Measurements from ENCODE around the gene TCF3. TPM values are rescaled to one million over a fixed set of nuclear protein-coding genes. Genes with fewer than 3 reads are reported as not detected.

The TCF3 gene
- total RNA-seq, 8 experiments from 2014 or later, result 25.2 to 106 (median 44.9) TPM

DNA sequence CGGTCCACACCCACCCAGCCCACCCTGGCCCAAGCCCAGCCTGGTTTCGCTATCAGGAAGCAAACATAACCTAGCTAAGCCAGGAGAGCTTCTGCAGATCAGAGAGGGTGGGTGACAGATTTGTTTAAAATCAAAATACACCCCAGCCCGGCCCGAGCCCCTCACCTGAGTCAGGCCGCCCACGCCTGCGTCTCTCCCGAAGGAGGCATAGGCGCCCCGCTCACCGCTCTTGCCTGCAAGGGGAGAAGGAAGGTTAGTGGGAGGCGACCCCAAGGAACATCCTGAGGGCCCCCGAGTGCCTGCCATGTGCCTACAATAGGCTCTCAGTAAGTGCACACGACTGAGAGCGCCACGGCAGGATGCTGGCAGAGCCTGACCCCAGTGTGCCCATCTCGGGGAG, 25.2 kb downstream of the TCF3 start:
- no peaks in the 10 kb centered on the region for H3K4me1 ChIP-seq (replicated peaks in 1 of 2)
- ATAC-seq (replicated peaks in 6 of 8), result no peak
- H3K27ac ChIP-seq, result no peak overlapping the region
- no peak overlapping the region for H3K4me3 ChIP-seq
- in situ Hi-C loops (cut with MboI; ENCODE audit: low pct_unique_long_range_greater_than_20kb in 2 of 9, low sequenced_read_pairs in 9 of 9, unreplicated experiment in 9 of 9), result no loop called here
- no CpG with 5 or more reads among the region's 17 CpGs for WGBS, 10 experiments

DNA sequence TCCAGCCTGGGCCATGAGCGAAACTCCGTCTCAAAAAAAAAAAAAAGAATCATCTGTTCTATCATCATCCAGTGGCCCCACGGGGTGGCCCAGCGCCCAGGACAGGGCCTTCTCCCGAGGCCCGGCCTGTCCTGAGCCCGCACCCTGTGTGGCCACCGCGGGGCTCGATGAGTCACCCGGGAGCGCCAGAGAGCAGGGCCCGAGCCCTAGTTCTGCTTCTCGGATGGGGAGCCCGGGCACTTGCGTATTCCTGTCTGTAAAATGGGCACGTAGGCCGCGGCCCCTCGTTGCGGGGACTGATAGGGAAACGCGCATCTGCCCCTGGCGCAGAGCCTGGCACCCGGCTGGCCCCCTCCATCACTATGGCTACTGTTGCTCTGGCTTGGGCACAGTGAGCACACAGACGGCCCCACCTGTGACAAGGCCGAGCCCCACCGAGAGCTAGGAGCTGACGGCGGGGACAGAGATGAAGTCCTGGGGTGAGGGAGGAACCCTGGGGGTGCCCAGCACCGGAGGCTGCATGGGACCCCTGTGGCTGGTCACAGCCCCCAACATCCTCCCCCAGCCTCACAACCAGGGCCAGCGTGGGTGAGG, 25.9 kb downstream of the TCF3 start:
- Histone ChIP-seq H3K27ac (no peak overlapping the region), H3K4me3 (no peak overlapping the region), H3K4me1 (replicated peaks in 1 of 2) (no peaks in the 10 kb centered on the region)
- WGBS, 10 experiments, result 94 to 98% (median 96%) methylated on average over 3 to 13 of the region's 32 CpGs; no CpG with 5 or more reads in 5 of the 10 experiments
- no peak for ATAC-seq (replicated peaks in 6 of 8)
- in situ Hi-C loops (cut with MboI; ENCODE audit: low pct_unique_long_range_greater_than_20kb in 2 of 9, low sequenced_read_pairs in 9 of 9, unreplicated experiment in 9 of 9), result no loop called here

DNA sequence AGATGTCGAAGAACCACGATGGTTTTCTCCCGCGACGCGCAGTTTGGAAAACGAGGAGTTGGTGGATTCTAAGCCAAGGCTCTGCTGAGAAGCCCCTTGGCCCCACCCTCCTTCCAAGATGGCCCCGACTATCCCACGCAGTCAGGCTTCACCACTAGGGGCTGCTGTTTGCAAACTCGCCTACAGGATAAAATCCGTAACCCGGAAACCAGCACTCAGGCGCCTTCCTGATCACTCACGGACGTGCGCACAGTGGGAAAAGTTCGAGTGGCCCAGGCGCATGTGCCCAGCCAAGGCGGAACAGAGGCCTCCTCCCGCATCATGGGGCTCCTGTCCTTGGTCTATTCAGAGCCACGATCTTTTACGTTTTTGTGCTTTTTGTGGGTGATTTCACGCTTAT, 28.0 kb downstream of the TCF3 start:
- Histone ChIP-seq H3K4me3 (no peak overlapping the region), H3K27ac (no peak overlapping the region), H3K4me1 (replicated peaks in 1 of 2) (no peaks in the 10 kb centered on the region)
- in situ Hi-C loops (cut with MboI; ENCODE audit: low pct_unique_long_range_greater_than_20kb in 2 of 9, low sequenced_read_pairs in 9 of 9, unreplicated experiment in 9 of 9), result no loop called here
- ATAC-seq (replicated peaks in 6 of 8), result peak in 4 of 8 experiments; percentile 28 to 73 (median 44)
- 79 to 100% (median 85%) methylated on average over 1 to 21 of the region's 23 CpGs; no CpG with 5 or more reads in 3 of the 10 experiments for WGBS, 10 experiments

DNA sequence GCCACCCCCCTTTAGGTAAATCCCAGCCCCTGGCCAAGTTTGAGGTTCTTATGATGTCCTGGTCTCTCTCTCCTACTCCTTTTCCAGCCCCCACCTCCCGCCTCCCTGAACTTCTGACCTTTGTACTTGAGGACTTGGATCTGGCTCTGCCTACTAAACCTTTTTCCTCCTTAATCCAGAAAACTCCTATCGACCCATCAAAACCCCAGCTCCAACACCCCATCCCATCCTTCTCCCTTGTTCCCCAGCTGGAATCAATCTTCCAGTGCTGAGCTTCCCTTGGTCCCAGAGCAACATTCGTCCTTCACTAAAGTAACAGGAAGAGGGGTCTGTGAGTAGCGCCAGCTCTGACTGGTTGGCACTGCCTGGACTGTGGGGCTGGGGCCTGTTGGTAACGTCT, 29.9 kb downstream of the TCF3 start:
- no peaks in the 10 kb centered on the region for H3K4me1 ChIP-seq (replicated peaks in 1 of 2)

DNA sequence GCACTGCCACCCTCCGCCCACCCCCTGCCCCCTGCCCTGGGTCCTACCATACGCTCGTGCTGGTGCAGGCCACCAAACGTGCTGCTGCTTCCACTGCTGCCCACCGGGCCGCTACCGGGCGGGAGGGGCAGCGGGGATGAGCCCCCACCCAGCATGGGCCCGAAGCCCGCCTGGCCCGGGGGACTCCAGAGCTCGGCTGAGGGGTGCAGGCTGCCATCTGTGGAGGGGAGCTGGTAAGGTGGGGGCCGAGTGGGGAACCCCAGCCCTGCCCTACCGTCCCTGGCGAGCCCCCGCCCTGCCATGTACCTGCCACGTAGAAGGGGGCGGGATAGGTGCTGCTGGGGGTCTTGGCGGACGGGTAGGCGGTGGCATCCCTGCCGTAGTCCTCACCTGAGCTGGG, 30.4 kb downstream of the TCF3 start:
- WGBS, 10 experiments, result no CpG with 5 or more reads among the region's 23 CpGs
- Histone ChIP-seq H3K4me1 (replicated peaks in 1 of 2) (no peaks in the 10 kb centered on the region), H3K27ac (no peak overlapping the region), H3K4me3 (no peak overlapping the region)
- peak in 1 of 8 experiments; percentile 9 for ATAC-seq (replicated peaks in 6 of 8)
- in situ Hi-C loops (cut with MboI; ENCODE audit: low pct_unique_long_range_greater_than_20kb in 2 of 9, low sequenced_read_pairs in 9 of 9, unreplicated experiment in 9 of 9), result no loop called here

More for the DNA sequence above, 29.9 kb downstream of the TCF3 start:
- in situ Hi-C loops (cut with MboI; ENCODE audit: low pct_unique_long_range_greater_than_20kb in 2 of 9, low sequenced_read_pairs in 9 of 9, unreplicated experiment in 9 of 9), result no loop called here
- WGBS, 10 experiments, result 29 to 100% (median 93%) methylated on average over 1 to 5 of the region's 5 CpGs; no CpG with 5 or more reads in 2 of the 10 experiments
- H3K4me3 ChIP-seq, result no peak overlapping the region
- ATAC-seq (replicated peaks in 6 of 8), result no peak
- no peak overlapping the region for H3K27ac ChIP-seq

DNA sequence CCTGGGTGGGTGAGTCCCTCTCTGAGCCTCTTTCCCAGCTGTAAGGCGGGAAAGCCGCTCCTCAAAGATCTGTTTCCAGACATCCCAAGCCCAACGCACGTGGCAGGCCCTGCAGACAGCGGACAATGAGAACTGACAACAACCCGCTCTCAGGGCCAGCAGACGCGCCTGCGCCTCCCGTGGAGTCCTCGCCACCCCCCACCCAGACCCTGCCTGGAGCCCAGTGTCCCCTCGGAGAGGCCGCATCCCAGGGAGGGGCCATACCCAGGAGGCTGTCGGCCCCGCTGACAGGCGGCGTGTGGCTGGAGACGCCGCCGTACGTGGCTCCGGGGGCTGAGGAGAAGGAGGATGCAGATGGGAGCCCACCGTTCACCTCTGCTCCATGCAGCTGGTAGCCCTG, 30.8 kb downstream of the TCF3 start:
- in situ Hi-C loops (cut with MboI; ENCODE audit: low pct_unique_long_range_greater_than_20kb in 2 of 9, low sequenced_read_pairs in 9 of 9, unreplicated experiment in 9 of 9), result no loop called here
- H3K27ac ChIP-seq, result no peak overlapping the region
- WGBS, 10 experiments, result no CpG with 5 or more reads among the region's 23 CpGs
- H3K4me3 ChIP-seq, result no peak overlapping the region
- peak in 1 of 8 experiments; percentile 13 for ATAC-seq (replicated peaks in 6 of 8)
- no peaks in the 10 kb centered on the region for H3K4me1 ChIP-seq (replicated peaks in 1 of 2)

DNA sequence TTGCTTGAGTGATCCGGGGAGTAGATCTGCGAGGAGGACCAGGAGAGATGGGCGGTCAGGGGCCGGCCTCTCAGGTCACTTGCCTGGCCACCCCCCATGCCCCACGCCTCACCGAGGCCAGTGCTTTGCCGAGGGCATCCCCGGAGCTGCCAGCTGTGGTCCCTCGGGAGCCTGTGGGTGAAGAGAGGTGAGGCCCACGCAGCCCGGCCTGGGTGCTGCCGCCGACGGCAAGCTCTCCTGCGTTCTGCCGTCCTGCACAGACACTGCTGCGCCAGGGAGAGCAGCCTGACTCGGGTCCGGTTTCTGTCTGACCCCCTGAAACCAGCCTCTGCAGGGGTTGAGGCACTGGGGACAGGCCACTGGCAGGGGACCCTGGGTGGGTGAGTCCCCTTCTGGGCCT, 31.4 kb downstream of the TCF3 start:
- Histone ChIP-seq H3K27ac (no peak overlapping the region), H3K4me3 (no peak overlapping the region), H3K4me1 (replicated peaks in 1 of 2) (no peaks in the 10 kb centered on the region)
- in situ Hi-C loops (cut with MboI; ENCODE audit: low pct_unique_long_range_greater_than_20kb in 2 of 9, low sequenced_read_pairs in 9 of 9, unreplicated experiment in 9 of 9), result no loop called here
- WGBS, 10 experiments, result 92% methylated on average over 5 of the region's 19 CpGs; no CpG with 5 or more reads in 9 of the 10 experiments
- no peak for ATAC-seq (replicated peaks in 6 of 8)

DNA sequence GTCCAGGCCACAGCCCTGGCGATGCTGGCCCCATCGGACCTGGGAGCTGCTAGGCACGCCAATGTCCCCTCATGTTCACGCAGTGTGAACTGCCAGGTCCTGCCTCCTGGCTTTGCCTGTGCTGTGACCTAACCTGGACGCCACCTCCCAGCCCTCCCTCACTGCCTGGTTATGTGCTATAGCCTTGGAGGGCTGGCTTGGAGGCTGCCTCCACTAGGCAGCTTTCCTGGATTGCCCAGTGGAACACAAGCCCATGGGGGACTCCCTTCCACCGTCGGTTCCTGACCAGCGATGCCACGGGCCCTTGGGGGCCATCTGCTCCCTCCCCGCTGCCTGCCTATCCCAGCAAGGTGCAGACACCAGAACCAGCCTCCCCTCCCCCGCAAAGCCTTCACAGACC, 31.9 kb downstream of the TCF3 start:
- no peak for ATAC-seq (replicated peaks in 6 of 8)
- 100% methylated on average over 2 of the region's 11 CpGs; no CpG with 5 or more reads in 9 of the 10 experiments for WGBS, 10 experiments
- no peaks in the 10 kb centered on the region for H3K4me1 ChIP-seq (replicated peaks in 1 of 2)
- no peak overlapping the region for H3K4me3 ChIP-seq
- H3K27ac ChIP-seq, result no peak overlapping the region
- in situ Hi-C loops (cut with MboI; ENCODE audit: low pct_unique_long_range_greater_than_20kb in 2 of 9, low sequenced_read_pairs in 9 of 9, unreplicated experiment in 9 of 9), result no loop called here

DNA sequence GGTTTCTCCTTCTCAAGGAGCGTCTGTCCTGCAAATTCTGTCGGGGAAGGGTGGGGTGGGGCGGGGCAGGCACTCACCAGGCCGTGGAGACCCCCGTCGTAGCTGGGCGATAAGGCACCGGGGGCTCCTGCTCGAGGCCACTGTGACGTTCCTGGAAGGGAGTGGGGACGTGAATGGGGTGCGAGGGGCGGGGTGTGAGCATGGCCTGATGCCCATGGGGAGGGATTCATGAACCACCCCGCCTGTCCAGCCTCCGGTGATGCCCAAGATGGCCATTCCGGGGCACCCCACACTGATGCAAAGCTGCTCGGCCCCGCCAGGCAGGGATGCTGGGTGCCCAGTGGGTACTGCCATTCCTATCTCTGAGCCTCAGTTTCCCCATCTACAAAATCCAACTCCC, 32.7 kb downstream of the TCF3 start:
- in situ Hi-C loops (cut with MboI; ENCODE audit: low pct_unique_long_range_greater_than_20kb in 2 of 9, low sequenced_read_pairs in 9 of 9, unreplicated experiment in 9 of 9), result no loop called here
- H3K27ac ChIP-seq, result no peak overlapping the region
- ATAC-seq (replicated peaks in 6 of 8), result no peak
- H3K4me1 ChIP-seq (replicated peaks in 1 of 2), result no peaks in the 10 kb centered on the region
- H3K4me3 ChIP-seq, result no peak overlapping the region
- WGBS, 10 experiments, result no CpG with 5 or more reads among the region's 18 CpGs

DNA sequence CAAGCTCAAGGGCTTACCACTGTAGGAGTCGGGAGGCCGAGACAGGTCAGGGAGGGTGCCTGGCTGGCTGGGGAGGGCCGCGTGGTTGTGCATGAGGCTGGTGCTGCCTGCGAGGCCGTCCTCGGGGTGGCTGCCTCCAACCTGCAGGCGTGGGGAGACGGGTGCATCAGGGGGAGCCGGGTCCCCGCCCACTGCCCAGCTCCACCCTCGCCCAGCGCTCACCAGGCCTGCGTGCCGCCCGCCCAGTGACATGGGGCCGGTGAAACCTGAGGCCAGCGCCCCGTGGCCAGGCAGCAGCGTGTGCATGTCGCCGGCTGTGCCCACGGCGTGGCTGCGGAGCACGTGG, 33.3 kb downstream of the TCF3 start:
- in situ Hi-C loops (cut with MboI; ENCODE audit: low pct_unique_long_range_greater_than_20kb in 2 of 9, low sequenced_read_pairs in 9 of 9, unreplicated experiment in 9 of 9), result no loop called here
- Histone ChIP-seq H3K27ac (no peak overlapping the region), H3K4me1 (replicated peaks in 1 of 2) (no peaks in the 10 kb centered on the region), H3K4me3 (no peak overlapping the region)
- ATAC-seq (replicated peaks in 6 of 8), result peak in 1 of 8 experiments; percentile 8
- WGBS, 10 experiments, result 80% methylated on average over 1 of the region's 26 CpGs; no CpG with 5 or more reads in 9 of the 10 experiments

DNA sequence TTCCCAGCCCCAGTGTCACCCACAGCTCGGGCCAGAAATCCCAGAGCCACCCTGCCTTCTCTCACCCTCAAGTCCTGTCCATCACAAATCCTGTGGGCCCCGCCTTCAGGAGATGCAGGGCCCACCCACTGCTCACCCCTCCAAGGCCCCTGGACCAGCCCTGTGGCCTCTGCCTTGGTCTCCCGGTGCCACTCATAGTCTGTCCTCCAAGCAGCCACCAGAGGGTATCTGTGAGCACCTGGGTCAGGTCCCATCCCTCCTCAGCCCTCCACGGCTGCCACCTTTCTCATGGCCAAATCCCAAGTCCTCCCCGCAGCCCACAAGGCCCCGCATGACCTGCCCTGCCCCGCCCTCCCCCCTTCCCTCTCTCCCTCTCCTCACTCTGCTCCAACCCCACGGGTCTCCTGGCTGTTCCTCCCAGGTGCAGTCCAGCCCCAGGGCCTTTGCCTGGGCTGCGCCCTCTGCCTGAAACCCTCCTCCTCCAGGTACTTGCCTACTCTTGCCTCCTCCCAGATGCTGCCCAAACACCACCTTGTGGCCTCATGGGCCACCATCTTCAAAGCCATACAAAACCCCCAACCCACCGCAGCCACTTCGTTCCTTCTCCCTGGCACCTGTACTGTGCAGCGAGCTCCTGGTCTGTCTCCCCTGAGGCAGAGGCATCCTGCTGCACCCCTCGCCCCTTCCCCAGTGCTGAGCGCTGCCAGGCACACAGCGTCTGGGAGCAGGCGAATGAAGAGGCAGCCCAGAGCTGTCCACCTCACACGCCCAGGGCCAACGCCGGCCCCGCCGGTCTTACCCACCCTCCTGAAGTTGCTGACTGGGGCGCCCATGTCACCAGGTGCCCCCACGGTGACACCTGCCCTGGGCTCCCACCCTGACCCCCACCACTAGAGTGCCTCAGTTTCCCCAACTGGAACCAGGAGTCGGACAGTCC, 34.0 kb downstream of the TCF3 start:
- peak; percentile 13 to 85 (median 36) for ATAC-seq (replicated peaks in 6 of 8)
- in situ Hi-C loops (cut with MboI; ENCODE audit: low pct_unique_long_range_greater_than_20kb in 2 of 9, low sequenced_read_pairs in 9 of 9, unreplicated experiment in 9 of 9), result no loop called here
- Histone ChIP-seq H3K4me1 (replicated peaks in 1 of 2) (no peaks in the 10 kb centered on the region), H3K27ac (no peak overlapping the region), H3K4me3 (no peak overlapping the region)
- no CpG with 5 or more reads among the region's 24 CpGs for WGBS, 10 experiments

DNA sequence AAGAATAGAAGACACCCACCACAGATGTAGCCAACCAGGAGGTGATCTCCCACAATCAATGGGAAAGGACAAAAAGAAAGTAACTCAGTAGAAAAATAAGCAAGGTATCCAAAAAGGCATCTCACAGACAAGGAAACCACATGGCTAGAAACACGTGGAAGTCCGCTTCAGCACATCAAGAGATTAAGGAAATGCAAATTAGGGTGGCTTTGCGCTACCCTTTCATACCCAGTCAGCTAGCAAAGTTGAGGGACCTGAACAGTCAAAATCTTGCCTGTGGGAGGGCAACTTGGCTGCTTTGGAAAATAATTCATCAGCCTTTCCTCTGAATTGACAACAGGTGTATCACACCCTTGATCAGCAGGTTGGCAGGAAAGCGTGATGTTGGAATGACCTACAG, 35.5 kb downstream of the TCF3 start:
- H3K4me3 ChIP-seq, result no peak overlapping the region
- 57 to 100% (median 75%) methylated on average over 2 to 4 of the region's 4 CpGs; no CpG with 5 or more reads in 2 of the 10 experiments for WGBS, 10 experiments
- H3K4me1 ChIP-seq (replicated peaks in 1 of 2), result no peaks in the 10 kb centered on the region
- ATAC-seq (replicated peaks in 6 of 8), result no peak
- in situ Hi-C loops (cut with MboI; ENCODE audit: low pct_unique_long_range_greater_than_20kb in 2 of 9, low sequenced_read_pairs in 9 of 9, unreplicated experiment in 9 of 9), result no loop called here
- no peak overlapping the region for H3K27ac ChIP-seq

DNA sequence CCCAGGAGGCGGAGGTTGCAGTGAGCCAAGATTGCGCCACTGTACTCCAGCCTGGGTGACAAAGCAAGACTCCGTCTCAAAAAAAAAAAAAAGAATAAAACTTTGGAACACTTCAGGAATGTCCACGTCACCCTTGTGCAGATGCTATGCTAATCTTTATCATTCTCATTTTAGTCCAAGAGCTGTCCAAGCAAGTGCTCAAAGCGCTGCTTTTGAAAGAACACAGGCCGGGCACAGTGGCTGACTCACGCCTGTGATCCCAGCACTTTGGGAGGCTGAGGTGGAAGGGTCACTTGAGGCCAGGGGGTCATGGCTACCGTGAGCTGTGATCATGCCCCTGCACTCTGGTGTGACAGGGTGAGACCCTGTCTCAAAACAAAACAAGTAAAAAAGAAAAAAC, 36.0 kb downstream of the TCF3 start:
- no peak overlapping the region for H3K27ac ChIP-seq
- H3K4me1 ChIP-seq (replicated peaks in 1 of 2), result no peaks in the 10 kb centered on the region
- in situ Hi-C loops (cut with MboI; ENCODE audit: low pct_unique_long_range_greater_than_20kb in 2 of 9, low sequenced_read_pairs in 9 of 9, unreplicated experiment in 9 of 9), result no loop called here
- WGBS, 10 experiments, result 45 to 100% (median 97%) methylated on average over 1 to 6 of the region's 8 CpGs; no CpG with 5 or more reads in 3 of the 10 experiments
- peak in 1 of 8 experiments; percentile 65 for ATAC-seq (replicated peaks in 6 of 8)
- no peak overlapping the region for H3K4me3 ChIP-seq
